Parathyroid adenoma (tissue), 2 donors: ENCODE measurements around the gene RSU1.

Source experiments
- H2AFZ ChIP-seq: fragments of 300-600 bp; sonication (generic); one replicate; pipeline ENCODE4 v1.7.0; 2017; ENCODE audit warnings: antibody characterized with exemption, mild to moderate bottlenecking
- H3K27ac ChIP-seq: fragments of 300-600 bp; sonication (generic); one replicate; pipeline ENCODE4 v1.7.0; 2017
- H3K27me3 ChIP-seq: fragments of 300-600 bp; sonication (generic); one replicate; pipeline ENCODE4 v1.7.0; 2017; ENCODE audit warnings: low read length; ENCODE audit not compliant: control insufficient read depth, insufficient read depth
- H3K36me3 ChIP-seq: fragments of 300-600 bp; sonication (generic); one replicate; pipeline ENCODE4 v1.7.0; 2017; ENCODE audit warnings: low read length; ENCODE audit not compliant: control insufficient read depth, insufficient read depth
- H3K4me1 ChIP-seq: fragments of 300-600 bp; sonication (generic); one replicate; pipeline ENCODE4 v1.7.0; 2017; ENCODE audit warnings: control low read depth
- H3K4me2 ChIP-seq: fragments of 300-600 bp; sonication (generic); one replicate; pipeline ENCODE4 v1.7.0; 2017; ENCODE audit warnings: low read length
- H3K4me3 ChIP-seq: fragments of 300-600 bp; sonication (generic); one replicate; pipeline ENCODE4 v1.7.0; 2017; ENCODE audit warnings: low read depth, low read length
- H3K79me2 ChIP-seq: fragments of 300-600 bp; sonication (generic); one replicate; pipeline ENCODE4 v1.7.0; 2017; ENCODE audit warnings: control low read depth
- H3K9ac ChIP-seq: fragments of 300-600 bp; sonication (generic); one replicate; pipeline ENCODE4 v1.7.0; 2017; ENCODE audit warnings: mild to moderate bottlenecking
- H3K9me3 ChIP-seq: fragments of 300-600 bp; sonication (generic); one replicate; pipeline ENCODE4 v1.7.0; 2017; ENCODE audit warnings: low read length; ENCODE audit not compliant: control insufficient read depth
- CTCF ChIP-seq: fragments of 300-600 bp; sonication (generic); IDR thresholded peaks from one replicate; pipeline ENCODE4 v1.7.0; 2017; ENCODE audit warnings: antibody characterized with exemption, mild to moderate bottlenecking
- donor health status: primary hyperparathyroidism.

Gene RSU1

GRCh38 chr10:16663444-16663843 is 153.8 kb downstream of the RSU1 start:
- no peak overlapping the region for H3K27ac ChIP-seq
- H3K9ac ChIP-seq, result no peak overlapping the region
- H3K27me3 ChIP-seq, result no peaks in the 10 kb centered on the region
- no peak overlapping the region for H3K4me2 ChIP-seq
- H2AFZ ChIP-seq, result no peak overlapping the region
- no peak overlapping the region for H3K4me3 ChIP-seq
- TF ChIP-seq CTCF, result no peak
- no peaks in the 10 kb centered on the region for H3K4me1 ChIP-seq
- no peaks in the 10 kb centered on the region for H3K9me3 ChIP-seq
- H3K36me3 ChIP-seq, result no peaks in the 10 kb centered on the region
- H3K79me2 ChIP-seq, result no peaks in the 10 kb centered on the region

- Histone ChIP-seq H3K27me3 (no peaks in the 10 kb centered on the region), H3K4me1 (no peaks in the 10 kb centered on the region), H3K4me2 (no peak overlapping the region), H3K9ac (no peak overlapping the region), H3K4me3 (no peak overlapping the region), H3K27ac (no peak overlapping the region), H3K9me3 (no peaks in the 10 kb centered on the region), H2AFZ (no peak overlapping the region), H3K36me3 (no peaks in the 10 kb centered on the region), H3K79me2 (no peaks in the 10 kb centered on the region)
- TF ChIP-seq CTCF, result no peak
Observed at GRCh38 chr10:16662923-16663322, 154.3 kb downstream of the RSU1 start.

GRCh38 chr10:16656895-16657294 is 160.3 kb downstream of the RSU1 start:
- H3K9me3 ChIP-seq, result no peaks in the 10 kb centered on the region
- H3K4me1 ChIP-seq, result no peaks in the 10 kb centered on the region
- no peak overlapping the region for H3K27ac ChIP-seq
- H3K27me3 ChIP-seq, result no peaks in the 10 kb centered on the region
- no peak overlapping the region for H3K9ac ChIP-seq
- H3K4me2 ChIP-seq, result no peak overlapping the region
- TF ChIP-seq CTCF, result no peak
- no peaks in the 10 kb centered on the region for H3K79me2 ChIP-seq
- no peaks in the 10 kb centered on the region for H3K36me3 ChIP-seq
- H2AFZ ChIP-seq, result no peak overlapping the region
- H3K4me3 ChIP-seq, result no peak overlapping the region

- Histone ChIP-seq H3K9ac (no peak overlapping the region), H2AFZ (no peak overlapping the region), H3K36me3 (no peaks in the 10 kb centered on the region), H3K4me2 (no peak overlapping the region), H3K4me1 (no peaks in the 10 kb centered on the region), H3K79me2 (no peaks in the 10 kb centered on the region), H3K27me3 (no peaks in the 10 kb centered on the region), H3K4me3 (no peak overlapping the region), H3K27ac (no peak overlapping the region), H3K9me3 (no peaks in the 10 kb centered on the region)
- TF ChIP-seq CTCF, result no peak
Observed at GRCh38 chr10:16653224-16653623, 164.0 kb downstream of the RSU1 start.

GRCh38 chr10:16652154-16652553 is 165.1 kb downstream of the RSU1 start:
- H3K27me3 ChIP-seq, result no peaks in the 10 kb centered on the region
- no peak overlapping the region for H3K27ac ChIP-seq
- no peak overlapping the region for H3K4me3 ChIP-seq
- H3K9me3 ChIP-seq, result no peaks in the 10 kb centered on the region
- H3K9ac ChIP-seq, result no peak overlapping the region
- no peaks in the 10 kb centered on the region for H3K4me1 ChIP-seq
- H3K36me3 ChIP-seq, result no peaks in the 10 kb centered on the region
- H3K79me2 ChIP-seq, result no peaks in the 10 kb centered on the region
- no peak overlapping the region for H3K4me2 ChIP-seq
- no peak overlapping the region for H2AFZ ChIP-seq
- TF ChIP-seq CTCF, result no peak
